Activated CD8-positive, alpha-beta memory T cell treated with anti-CD3 and anti-CD28 coated beads, Interleukin-2, amount 50 U/mL, for 1 hour (primary cell): ENCODE measurements around the gene AIMP2.
"Not testable (repeated sequence)": the region's sequence is repeated elsewhere in the genome, so short reads cannot be mapped to it uniquely, and the experiment has no call there.

Experiments
- DNase-seq: peaks from one replicate; pipeline ENCODE4 v3.0.0-alpha.2; 2020; ENCODE audit errors: extremely low read depth

AIMP2 gene

GRCh38 chr7:6026011-6026819 lies 17.1 kb downstream of the AIMP2 start:
- peak; percentile 29 for DNase-seq

DNA sequence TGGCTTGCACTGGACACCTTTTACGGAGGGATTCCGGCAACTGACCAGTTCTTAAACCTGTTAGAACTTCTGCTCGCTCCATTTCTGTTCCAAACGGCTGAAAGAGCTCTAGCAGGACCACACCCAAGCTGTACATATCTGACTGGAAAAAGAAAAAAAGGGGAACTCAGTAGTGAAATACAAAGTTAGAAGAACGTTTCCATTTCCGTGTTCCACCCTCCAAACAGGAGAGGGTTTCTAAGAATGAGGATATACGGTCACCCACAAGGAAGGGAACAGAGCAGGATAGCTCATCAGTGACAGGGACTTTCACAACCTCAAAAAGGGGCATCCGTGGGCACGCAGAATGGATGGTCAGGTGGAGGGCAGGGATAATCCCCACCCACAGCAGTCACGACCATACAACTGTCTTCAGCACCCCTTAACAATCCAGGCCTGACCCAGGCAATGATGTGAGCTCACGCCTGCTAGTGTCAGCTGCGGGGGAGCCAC lies 17.8 kb downstream of the AIMP2 start:
- DNase-seq = no peak

DNA sequence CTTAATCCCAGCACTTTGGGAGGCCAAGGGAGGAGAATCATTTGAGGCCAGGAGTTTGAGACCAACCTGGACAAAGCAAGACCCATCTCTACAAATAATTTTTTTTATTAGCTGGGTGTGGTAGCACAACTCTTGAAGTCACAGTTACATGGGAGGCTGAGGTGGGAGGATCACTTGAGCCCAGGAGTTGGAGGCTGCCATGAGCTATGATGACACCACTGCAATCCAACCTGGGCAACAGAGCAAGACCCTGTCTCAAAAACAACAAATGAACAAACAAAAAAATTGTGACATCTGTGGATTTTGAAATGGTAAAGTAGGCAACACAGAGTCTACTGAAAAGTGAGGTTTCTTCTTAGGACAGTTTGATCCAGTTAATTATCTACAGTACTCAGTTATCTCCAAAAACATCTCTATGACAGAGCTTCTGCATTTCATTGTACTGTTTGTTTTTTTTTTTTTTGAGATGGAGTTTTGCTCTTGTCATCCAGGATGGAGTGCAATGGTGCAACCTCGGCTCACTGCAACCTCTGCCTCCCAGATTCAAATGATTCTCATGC lies 18.8 kb downstream of the AIMP2 start:
- DNase-seq = no peak

GRCh38 chr7:6028563-6028962 lies 19.5 kb downstream of the AIMP2 start:
- no peak for DNase-seq

- no peak for DNase-seq
Observed at GRCh38 chr7:6030988-6031387, 21.9 kb downstream of the AIMP2 start, which contains the start of gene ANKRD61. TSS of gene ANKRD61 (plus strand) at chr7:6031376. CDS start at chr7:6031376, 0 bp downstream.

DNA sequence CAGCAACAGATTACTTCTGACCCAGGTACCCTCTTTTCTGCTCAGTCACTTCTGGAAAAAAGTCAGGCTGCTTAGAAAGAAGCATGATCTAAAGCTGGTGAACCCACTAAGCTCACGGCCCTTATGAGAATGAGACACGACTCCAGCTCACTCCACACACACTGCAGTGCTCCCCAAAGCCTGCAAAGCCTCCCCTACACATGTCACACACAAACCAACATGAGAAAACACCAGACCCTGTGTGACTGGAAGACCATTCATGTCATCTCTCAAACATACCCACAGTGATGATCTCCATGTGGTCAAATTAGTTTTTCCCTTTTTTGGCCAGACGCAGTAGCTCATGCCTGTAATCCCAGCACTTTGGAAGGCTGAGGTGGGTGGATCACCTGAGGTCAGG lies 22.5 kb downstream of the AIMP2 start:
- DNase-seq = no peak

DNA sequence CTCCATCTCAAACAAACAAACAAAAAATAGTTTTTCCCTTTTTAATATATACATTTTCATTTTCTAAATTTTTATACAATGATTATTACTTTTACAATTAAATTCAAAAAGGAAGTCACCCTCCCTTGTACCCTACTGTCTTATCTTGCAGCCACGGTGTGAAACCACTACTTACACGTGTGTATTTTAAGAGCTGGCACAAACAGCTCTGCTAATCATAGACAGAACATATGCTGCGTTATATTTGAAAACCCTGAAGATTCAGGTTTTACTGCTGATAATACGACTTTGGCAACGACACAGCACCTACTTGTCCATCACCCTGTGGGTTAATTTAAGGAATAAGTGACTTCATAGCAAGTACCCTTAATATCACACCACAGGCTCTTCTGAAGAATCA lies 23.1 kb downstream of the AIMP2 start:
- no peak for DNase-seq

- DNase-seq = no peak
Observed at GRCh38 chr7:6032641-6033040, 23.6 kb downstream of the AIMP2 start.

- DNase-seq = no peak
Observed at GRCh38 chr7:6035165-6035564, 26.1 kb downstream of the AIMP2 start.

DNA sequence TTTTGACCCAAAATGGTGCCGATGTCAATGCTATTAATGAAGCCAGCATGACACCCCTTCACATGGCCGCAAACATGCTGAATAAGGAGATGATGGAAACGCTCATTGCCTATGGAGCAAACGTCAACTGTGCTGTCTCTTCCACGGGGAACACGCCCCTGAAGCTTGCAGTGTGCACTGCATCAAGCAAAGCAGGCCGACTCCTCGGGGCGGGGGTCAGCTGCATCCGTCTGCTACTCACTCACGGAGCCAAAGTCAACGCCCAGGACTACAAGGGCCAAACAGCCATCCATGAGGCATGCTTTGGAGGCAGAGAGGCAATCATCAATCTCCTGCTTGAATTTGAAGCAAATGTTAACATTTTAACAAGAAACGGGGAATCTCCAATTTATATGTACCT lies 26.6 kb downstream of the AIMP2 start:
- no peak for DNase-seq

DNA sequence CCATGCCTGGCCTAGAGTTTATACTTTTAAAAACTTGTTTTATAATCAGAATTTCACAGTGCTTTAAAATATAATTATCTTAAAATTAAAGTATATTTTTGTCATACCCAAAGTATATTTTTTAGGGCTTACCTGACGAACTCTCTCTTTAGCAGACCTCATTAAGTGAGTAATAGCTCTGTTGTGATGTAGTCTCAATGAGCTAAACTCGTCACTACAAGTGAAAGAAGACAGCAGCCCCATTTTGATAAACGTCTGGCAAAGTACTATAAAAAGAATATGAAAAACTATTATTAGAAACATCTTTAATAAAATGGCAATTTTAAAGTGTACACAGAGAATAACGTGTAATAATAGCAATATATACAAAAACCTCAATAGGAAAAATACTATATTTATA lies 40.7 kb downstream of the AIMP2 start:
- no peak for DNase-seq

- not testable (repeated sequence) for DNase-seq
Observed at GRCh38 chr7:6051185-6051584, 42.1 kb downstream of the AIMP2 start.

DNA sequence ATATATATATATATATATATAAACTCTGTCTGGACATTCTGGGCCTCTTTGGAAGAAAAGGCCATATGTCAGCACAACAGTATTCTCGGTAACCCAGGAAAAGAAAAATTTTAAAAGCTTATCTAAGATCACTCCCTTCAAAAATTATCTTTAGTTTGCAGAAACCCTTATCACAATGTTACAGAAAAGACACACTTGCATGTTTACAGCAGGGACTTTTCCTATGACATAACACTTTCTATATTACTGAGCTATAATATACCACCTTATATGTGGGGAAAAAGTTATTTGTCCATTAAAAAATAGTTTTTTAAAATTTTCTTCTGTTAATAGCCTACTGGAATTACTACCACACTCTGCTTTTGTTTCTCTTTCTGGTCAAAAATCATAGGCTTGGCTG lies 47.5 kb downstream of the AIMP2 start:
- no peak for DNase-seq

DNA sequence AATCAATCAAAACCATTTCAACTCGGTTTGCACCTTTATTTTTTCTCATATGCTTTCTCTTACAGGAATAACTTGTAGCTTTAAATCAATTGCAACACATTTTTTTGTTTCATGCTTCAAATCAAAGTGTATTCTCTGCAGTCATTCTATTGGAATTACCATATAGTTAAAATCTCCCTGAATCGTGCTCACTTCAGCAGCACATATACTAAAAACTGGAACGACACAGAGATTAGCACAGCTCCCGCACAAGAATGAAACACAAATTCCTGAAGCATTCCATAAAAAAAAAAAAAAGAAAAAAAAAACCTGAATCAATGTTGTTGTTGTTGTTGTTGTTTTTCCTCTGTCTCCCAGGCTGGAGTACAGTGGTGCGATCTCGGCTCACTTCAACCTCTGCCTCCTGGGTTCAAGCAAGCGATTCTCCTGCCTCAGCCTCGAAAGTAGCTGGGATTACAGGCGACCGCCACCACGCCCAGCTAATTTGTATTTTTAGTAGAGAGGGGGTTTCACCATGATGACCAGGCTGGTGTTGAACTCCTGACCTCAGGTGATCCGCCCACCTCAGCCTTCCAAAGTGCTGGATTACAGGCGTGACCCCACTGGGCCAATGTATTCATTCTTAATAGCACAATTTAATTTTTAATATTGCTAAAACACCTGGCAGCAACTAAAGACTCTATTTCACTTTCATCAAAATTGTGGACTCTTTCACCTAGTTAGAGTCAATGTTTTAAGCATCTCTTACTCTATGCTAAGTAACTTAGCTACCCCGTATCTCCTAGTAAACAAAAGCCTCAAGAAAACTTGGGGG lies 48.5 kb downstream of the AIMP2 start:
- DNase-seq = no peak

- not testable (repeated sequence) for DNase-seq
Observed at GRCh38 chr7:6059941-6060340, 50.9 kb downstream of the AIMP2 start.

- DNase-seq = no peak
Observed at GRCh38 chr7:6071406-6071805, 62.3 kb downstream of the AIMP2 start.
